A673 (cell line): Measurements from ENCODE around the gene POU2AF2. TPM values are rescaled to one million over a fixed set of nuclear protein-coding genes. Genes with fewer than 3 reads are reported as not detected.

Experiments
- BruUV-seq: library from RNA; stranded (reverse); fragments of 400-500 nt; replicated peaks from 2 replicates; lab custom pipeline; 2021; lab: Mats Ljungman, UMichigan
- CTCF ChIA-PET: fragments of 300-600 bp; sonication (Branson Sonifier 250); formaldehyde crosslinking; loops from one replicate; lab custom pipeline; 2022; ENCODE audit warnings: antibody characterized with exemption; lab: Charles Lee
- POLR2A ChIA-PET: fragments of 300-600 bp; sonication (Branson Sonifier 250); formaldehyde crosslinking; loops from one replicate; lab custom pipeline; 2022; ENCODE audit warnings: antibody characterized with exemption; ENCODE audit not compliant: low non-redundant PET; lab: Charles Lee
- DNase-seq: peaks from one replicate; pipeline ENCODE4 v3.0.0-alpha.2; 2015; ENCODE audit warnings: low spot score
- H3K27ac ChIP-seq: fragments of 200-600 bp; sonication (generic); 2 replicates; pipeline ENCODE4 v1.5.1; 2016; ENCODE audit warnings: mixed run types, low read depth, mild to moderate bottlenecking, mixed read lengths, antibody characterized with exemption, low read length; ENCODE audit not compliant: poor library complexity, severe bottlenecking
- H3K27me3 ChIP-seq: fragments of 200-600 bp; sonication (generic); replicated peaks from 2 replicates; pipeline ENCODE4 v1.6.1; 2017; ENCODE audit warnings: mixed run types, low read depth, mild to moderate bottlenecking, mixed read lengths, antibody characterized with exemption, low read length; ENCODE audit not compliant: insufficient read depth, poor library complexity
- H3K36me3 ChIP-seq: fragments of 200-600 bp; sonication (generic); 2 replicates; pipeline ENCODE4 v1.6.1; 2016; ENCODE audit warnings: mixed run types, mild to moderate bottlenecking, mixed read lengths, antibody characterized with exemption, low read length; ENCODE audit not compliant: insufficient read depth, poor library complexity, severe bottlenecking
- H3K4me1 ChIP-seq: fragments of 200-600 bp; sonication (generic); 2 replicates; pipeline ENCODE4 v1.6.1; 2017; ENCODE audit warnings: mixed run types, mild to moderate bottlenecking, mixed read lengths, antibody characterized with exemption, low read length; ENCODE audit not compliant: insufficient read depth, poor library complexity, severe bottlenecking
- H3K4me3 ChIP-seq: fragments of 200-600 bp; sonication (generic); 2 replicates; pipeline ENCODE4 v1.5.1; 2016; ENCODE audit warnings: low read depth, mixed run types, mild to moderate bottlenecking, mixed read lengths, low read length; ENCODE audit not compliant: poor library complexity, severe bottlenecking
- H3K9me3 ChIP-seq: fragments of 200-600 bp; sonication (generic); 2 replicates; pipeline ENCODE4 v1.6.1; 2016; ENCODE audit warnings: mixed run types, low read depth, mild to moderate bottlenecking, mixed read lengths, antibody characterized with exemption, low read length; ENCODE audit not compliant: poor library complexity, severe bottlenecking
- EZH2 ChIP-seq: fragments of 200-600 bp; sonication (generic); IDR thresholded peaks from 2 replicates; pipeline ENCODE4 v1.6.1; 2017; ENCODE audit warnings: borderline replicate concordance, low read depth, mild to moderate bottlenecking, mixed read lengths, antibody characterized with exemption, low read length; ENCODE audit not compliant: poor library complexity, severe bottlenecking
- intact Hi-C: fragments of 100-400 bp; cut with micrococcal nuclease; formaldehyde crosslinking; loops from one replicate; pipeline ENCODE4 v1.10.0; 2022; ENCODE audit not compliant: unreplicated experiment
- total RNA-seq: library from RNA; stranded (reverse); gene quantifications from 2 replicates; pipeline ENCODE4 v1.2.3, GENCODE V29; 2021
- TF ChIP-seq, protein P1 (sequence below): fragments of 300-800, 200-600 bp; sonication (generic); conservative IDR thresholded peaks from 2 replicates; pipeline ENCODE4 v1.5.1; 2017; ENCODE audit warnings: low read depth, mild to moderate bottlenecking, antibody characterized with exemption, low read length, moderate library complexity, mixed read lengths

The POU2AF2 gene
- total RNA-seq, 1 experiment from 2014 or later, result not detected

- H3K27me3 ChIP-seq, result no peaks in the 10 kb centered on the region
- no peak overlapping the region for H3K27ac ChIP-seq
- no peak for TF ChIP-seq EZH2
- TF ChIP-seq, protein P1, sequence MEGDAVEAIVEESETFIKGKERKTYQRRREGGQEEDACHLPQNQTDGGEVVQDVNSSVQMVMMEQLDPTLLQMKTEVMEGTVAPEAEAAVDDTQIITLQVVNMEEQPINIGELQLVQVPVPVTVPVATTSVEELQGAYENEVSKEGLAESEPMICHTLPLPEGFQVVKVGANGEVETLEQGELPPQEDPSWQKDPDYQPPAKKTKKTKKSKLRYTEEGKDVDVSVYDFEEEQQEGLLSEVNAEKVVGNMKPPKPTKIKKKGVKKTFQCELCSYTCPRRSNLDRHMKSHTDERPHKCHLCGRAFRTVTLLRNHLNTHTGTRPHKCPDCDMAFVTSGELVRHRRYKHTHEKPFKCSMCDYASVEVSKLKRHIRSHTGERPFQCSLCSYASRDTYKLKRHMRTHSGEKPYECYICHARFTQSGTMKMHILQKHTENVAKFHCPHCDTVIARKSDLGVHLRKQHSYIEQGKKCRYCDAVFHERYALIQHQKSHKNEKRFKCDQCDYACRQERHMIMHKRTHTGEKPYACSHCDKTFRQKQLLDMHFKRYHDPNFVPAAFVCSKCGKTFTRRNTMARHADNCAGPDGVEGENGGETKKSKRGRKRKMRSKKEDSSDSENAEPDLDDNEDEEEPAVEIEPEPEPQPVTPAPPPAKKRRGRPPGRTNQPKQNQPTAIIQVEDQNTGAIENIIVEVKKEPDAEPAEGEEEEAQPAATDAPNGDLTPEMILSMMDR, result no peak
- intact Hi-C loops, result no loop called here
- BruUV-seq, result no TSS peak
- H3K9me3 ChIP-seq, result no peaks in the 10 kb centered on the region
- no peak overlapping the region for H3K4me3 ChIP-seq
- POLR2A ChIA-PET, result interaction anchor here (0.7 kb wide), 1 partner anchor 14 kb away, joined by 9 read pairs; no protein-coding TSS in a partner anchor
- H3K36me3 ChIP-seq, result no peaks in the 10 kb centered on the region
- H3K4me1 ChIP-seq, result no peaks in the 10 kb centered on the region
- peak; percentile 29 for DNase-seq
- CTCF ChIA-PET, result no interaction called here
Measured at GRCh38 chr11:111320728-111321568, 75.4 kb downstream of the POU2AF2 start.

DNA sequence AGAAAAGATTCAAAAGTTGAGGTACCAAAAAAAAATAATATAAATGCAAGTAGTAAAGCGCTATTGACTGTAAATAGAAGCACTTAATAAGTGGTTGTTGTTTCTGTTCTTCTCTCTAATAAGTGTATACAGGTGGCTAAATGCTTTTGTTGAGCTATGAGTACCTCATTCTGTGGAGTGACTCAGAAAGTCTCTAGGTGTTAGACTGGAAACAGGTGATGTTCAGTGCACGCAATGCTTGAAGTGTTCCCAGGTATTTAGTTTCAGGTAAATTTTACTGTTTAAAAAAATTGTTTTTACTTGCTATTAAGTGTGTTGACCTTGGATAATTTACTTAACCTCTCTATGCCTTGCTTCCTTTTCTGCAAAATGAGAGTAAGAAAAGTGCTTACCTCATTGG, 77.0 kb downstream of the POU2AF2 start:
- CTCF ChIA-PET, result no interaction called here
- TF ChIP-seq, protein P1, result no peak
- TF ChIP-seq EZH2, result no peak
- H3K36me3 ChIP-seq, result no peaks in the 10 kb centered on the region

DNA sequence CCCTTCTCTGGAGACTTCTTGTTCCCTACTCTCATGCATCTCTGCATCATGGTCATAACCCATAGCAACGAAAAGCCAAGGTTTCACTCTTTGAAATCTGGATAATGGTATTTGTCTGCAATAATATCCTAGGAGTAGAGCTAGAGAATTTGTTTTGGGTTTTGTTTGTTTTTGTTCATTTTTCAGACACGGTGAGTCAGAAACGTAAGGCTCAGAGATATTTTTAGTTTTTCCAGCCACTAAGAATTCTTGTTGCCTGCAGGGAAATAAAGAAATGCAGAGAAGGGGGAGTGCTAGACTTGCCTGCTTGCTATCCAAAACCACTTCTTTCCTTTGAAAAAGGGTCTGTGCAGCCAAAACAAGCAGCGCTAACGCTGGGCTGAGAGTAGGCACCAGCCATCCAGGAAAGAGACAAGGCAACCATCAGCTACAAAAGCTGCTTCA, 78.8 kb downstream of the POU2AF2 start:
- no TSS peak for BruUV-seq
- no peak for DNase-seq
- ChIA-PET CTCF (interaction anchor here (0.6 kb wide), 1 partner anchor 122 kb away, joined by 5 read pairs; no protein-coding TSS in a partner anchor), POLR2A (interaction anchor here (0.6 kb wide), 1 partner anchor 12 kb away, joined by 4 read pairs; no protein-coding TSS in a partner anchor)
- intact Hi-C loops, result no loop called here
- H3K27me3 ChIP-seq, result no peaks in the 10 kb centered on the region
- TF ChIP-seq, protein P1, result no peak
- no peak for TF ChIP-seq EZH2
- H3K9me3 ChIP-seq, result no peaks in the 10 kb centered on the region
- no peak overlapping the region for H3K27ac ChIP-seq
- no peak overlapping the region for H3K4me3 ChIP-seq
- H3K4me1 ChIP-seq, result peaks cover 6% of the 10 kb centered on the region
- no peaks in the 10 kb centered on the region for H3K36me3 ChIP-seq

More for the DNA sequence above, 77.0 kb downstream of the POU2AF2 start:
- Histone ChIP-seq H3K27me3 (no peaks in the 10 kb centered on the region), H3K9me3 (no peaks in the 10 kb centered on the region), H3K27ac (no peak overlapping the region), H3K4me3 (no peak overlapping the region), H3K4me1 (no peaks in the 10 kb centered on the region)
- intact Hi-C loops, result no loop called here
- POLR2A ChIA-PET, result no interaction called here
- DNase-seq, result no peak
- no TSS peak for BruUV-seq
